Measurements from ENCODE around the gene VSTM2L. TPM values are rescaled to one million over a fixed set of nuclear protein-coding genes. Genes with fewer than 3 reads are reported as not detected.

Gene VSTM2L
- total RNA-seq, 1 donor from 2014 or later, result 12.9 TPM

DNA sequence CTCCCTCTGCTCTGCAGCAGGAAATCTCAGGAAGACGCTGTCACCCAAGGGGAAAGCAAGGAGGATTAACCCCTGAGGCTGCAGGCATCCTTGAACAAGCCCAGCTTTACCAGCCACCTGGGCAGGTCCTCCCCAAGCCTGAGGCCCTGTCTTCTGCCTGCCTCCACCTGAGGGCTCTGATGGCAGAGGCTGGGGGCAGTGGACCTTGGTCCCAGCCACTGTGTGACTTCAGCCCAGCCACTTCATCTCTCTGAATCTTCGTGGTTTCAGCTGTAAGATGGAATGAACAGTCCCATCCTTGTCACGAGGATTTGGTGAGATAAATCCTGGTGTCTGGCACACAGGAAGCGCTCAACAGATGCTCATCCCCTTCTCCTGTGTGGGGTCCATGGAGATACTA is 8.5 kb upstream of the VSTM2L start:
- Histone ChIP-seq H3K4me3 (no peak overlapping the region), H3K4me1 (no peaks in the 10 kb centered on the region), H3K27ac (no peak overlapping the region), H3K27me3 (no peaks in the 10 kb centered on the region), H3K9me3 (no peaks in the 10 kb centered on the region), H3K36me3 (no peaks in the 10 kb centered on the region)
- TF ChIP-seq, protein P1, sequence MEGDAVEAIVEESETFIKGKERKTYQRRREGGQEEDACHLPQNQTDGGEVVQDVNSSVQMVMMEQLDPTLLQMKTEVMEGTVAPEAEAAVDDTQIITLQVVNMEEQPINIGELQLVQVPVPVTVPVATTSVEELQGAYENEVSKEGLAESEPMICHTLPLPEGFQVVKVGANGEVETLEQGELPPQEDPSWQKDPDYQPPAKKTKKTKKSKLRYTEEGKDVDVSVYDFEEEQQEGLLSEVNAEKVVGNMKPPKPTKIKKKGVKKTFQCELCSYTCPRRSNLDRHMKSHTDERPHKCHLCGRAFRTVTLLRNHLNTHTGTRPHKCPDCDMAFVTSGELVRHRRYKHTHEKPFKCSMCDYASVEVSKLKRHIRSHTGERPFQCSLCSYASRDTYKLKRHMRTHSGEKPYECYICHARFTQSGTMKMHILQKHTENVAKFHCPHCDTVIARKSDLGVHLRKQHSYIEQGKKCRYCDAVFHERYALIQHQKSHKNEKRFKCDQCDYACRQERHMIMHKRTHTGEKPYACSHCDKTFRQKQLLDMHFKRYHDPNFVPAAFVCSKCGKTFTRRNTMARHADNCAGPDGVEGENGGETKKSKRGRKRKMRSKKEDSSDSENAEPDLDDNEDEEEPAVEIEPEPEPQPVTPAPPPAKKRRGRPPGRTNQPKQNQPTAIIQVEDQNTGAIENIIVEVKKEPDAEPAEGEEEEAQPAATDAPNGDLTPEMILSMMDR (IDR thresholded peaks at IDR 0.05), result no peak
- intact Hi-C loops (cut with DNase I), result no loop called here
- DNase-seq, result no peak
- no peak for ATAC-seq

DNA sequence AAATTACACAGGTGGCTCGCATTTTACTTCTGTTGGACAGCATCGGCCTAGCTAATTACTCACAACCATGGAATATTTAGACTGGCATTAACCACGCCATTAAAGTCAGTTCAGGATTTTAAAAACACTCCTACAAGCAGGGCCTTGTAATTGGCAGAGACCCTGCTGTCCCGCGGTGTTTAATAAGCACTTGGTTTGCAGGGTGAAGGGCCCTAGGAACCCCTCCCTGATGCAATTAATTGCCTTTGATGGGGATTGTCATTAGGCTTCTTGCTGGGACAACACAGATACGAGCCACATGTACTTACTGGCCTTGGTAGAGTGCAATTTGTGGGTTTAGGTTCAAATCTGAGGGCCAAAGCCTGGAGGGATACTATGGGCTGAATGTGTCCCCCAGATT is 7.8 kb upstream of the VSTM2L start:
- ATAC-seq, result no peak
- intact Hi-C loops (cut with DNase I), result no loop called here

DNA sequence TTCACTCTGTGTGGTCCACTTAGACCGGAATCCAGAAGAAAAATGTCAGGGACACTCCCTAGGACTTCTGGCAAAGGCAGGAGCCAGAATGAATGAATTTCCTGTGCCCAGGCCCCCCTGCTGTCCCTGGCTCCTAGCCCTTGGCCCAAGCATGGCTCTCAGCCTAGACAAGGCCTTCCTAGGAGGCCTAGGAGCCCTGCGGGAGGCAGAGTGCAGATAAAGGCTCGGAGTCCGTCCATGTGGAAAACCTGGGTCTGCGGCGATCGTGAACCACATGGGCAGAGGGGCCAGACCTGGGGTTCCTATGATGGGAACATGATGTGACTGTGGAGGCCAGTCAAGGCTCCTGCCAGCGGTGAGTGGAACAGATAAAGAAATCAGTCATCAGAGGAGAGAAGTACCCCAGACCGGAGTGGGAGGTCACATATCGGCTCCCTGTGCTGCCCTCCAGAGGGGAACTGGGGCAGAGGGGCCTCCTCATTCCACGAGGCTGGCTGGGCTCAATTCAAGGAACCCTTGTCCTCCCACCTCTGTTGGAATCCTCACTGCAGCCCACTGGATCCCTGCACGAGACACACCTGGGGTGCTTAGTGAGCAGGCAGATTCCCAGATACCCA is 5.9 kb upstream of the VSTM2L start:
- TF ChIP-seq, protein P1 (IDR thresholded peaks at IDR 0.05), result no peak
- intact Hi-C loops (cut with DNase I), result no loop called here
- no peaks in the 10 kb centered on the region for H3K36me3 ChIP-seq
- H3K27ac ChIP-seq, result no peak overlapping the region
- peak; percentile 17 for ATAC-seq
- H3K9me3 ChIP-seq, result no peaks in the 10 kb centered on the region
- H3K4me3 ChIP-seq, result no peak overlapping the region
- DNase-seq, result no peak
- H3K27me3 ChIP-seq, result peaks cover 8% of the 10 kb centered on the region
- no peaks in the 10 kb centered on the region for H3K4me1 ChIP-seq

More for the DNA sequence above, 7.8 kb upstream of the VSTM2L start:
- Histone ChIP-seq H3K36me3 (no peaks in the 10 kb centered on the region), H3K4me3 (no peak overlapping the region), H3K27ac (no peak overlapping the region), H3K9me3 (no peaks in the 10 kb centered on the region), H3K4me1 (no peaks in the 10 kb centered on the region), H3K27me3 (no peaks in the 10 kb centered on the region)
- TF ChIP-seq, protein P1 (IDR thresholded peaks at IDR 0.05), result no peak
- DNase-seq, result no peak

DNA sequence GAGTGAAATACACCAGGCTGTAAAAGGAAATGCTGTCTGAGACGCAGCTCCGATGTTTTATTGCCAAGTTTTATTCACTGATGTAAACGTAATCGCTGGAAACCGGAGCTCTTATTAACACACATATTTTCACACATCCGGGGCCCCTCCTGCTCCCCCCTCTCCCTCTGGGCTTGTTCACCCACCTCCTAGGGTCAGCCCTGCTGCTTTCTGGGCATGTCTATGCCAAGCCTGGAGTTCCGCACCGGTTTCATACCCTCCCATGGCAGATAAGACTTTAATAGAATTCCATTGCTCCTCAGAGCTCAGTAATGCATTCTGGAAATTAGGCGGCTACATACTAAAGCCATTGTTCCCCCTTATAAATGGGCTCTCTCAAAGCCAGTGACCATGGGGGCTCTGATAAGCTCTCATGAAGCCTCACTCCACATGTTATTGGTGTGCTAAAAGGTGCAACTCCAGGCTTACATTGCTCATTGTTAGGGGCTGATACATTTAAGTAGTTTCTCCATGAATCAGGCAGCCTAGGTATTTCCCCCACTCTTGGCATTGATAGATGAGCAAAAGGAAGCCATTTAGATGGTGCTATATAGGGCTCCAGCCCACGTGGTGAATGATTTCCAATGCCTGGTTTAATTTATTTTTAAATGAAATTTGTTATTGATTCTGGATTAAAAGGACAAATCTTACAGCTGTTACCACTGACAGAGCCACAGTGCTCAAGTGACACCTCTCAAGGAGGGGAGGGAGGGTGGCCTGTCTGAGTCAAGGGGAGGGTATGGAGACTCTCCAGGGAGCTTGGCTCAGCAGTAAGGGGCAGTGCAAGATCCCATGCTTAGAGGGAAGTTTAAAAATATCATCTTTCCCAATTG is 4.5 kb upstream of the VSTM2L start:
- ATAC-seq (no peak), DNase-seq (no peak)
- Histone ChIP-seq H3K36me3 (no peaks in the 10 kb centered on the region), H3K4me1 (peaks cover 8% of the 10 kb centered on the region), H3K27me3 (peaks cover 22% of the 10 kb centered on the region), H3K4me3 (no peak overlapping the region), H3K9me3 (no peaks in the 10 kb centered on the region), H3K27ac (no peak overlapping the region)
- intact Hi-C loops (cut with DNase I), result no loop called here
- TF ChIP-seq, protein P1 (IDR thresholded peaks at IDR 0.05), result no peak

DNA sequence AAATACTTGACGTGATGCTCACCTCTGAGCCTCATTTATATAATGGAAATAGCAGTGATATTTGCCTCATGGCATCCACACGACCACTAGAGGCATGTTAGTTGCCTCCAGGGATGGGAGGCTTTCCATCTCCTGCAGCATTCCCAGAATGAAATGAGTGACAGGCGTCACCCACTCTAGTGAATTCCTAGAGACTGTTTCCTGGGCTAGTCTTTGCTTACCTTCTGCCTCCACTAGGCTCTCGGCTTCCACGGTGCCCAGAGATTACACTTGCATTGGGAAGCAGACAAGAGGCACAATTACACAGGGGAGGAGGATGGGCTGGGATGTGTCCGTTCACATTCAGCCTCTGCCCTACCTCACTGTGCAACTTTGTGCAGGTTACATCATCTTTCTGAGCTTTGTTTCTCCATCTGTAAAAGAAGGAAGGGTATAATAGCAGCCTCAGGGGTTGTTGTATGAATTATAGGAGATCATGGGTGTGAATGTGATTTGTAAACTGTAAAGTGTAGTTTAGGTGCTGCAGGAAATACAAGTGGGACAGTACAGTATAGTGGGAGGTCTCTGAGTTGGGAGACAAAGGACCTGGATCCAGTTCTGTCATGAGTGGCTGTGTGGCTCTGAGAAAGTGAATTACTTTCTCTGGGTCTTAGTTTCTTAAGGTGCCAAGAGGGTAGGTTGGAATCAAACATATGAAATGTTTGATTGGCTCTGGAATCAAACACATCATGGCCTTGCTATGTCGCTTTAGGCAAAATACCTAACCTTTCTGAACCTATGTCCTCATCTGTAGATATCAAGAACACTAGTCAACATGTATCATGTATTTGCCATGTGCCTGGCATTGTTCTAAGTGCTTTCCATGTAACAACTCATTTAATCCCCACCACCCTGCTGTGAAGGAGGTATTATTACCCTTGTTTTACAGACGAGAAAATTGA is 3.6 kb upstream of the VSTM2L start:
- H3K27me3 ChIP-seq, result peaks cover 30% of the 10 kb centered on the region
- no peaks in the 10 kb centered on the region for H3K9me3 ChIP-seq
- H3K4me3 ChIP-seq, result no peak overlapping the region
- intact Hi-C loops (cut with DNase I), result no loop called here
- DNase-seq (no peak), ATAC-seq (no peak)
- no peak overlapping the region for H3K27ac ChIP-seq
- H3K36me3 ChIP-seq, result no peaks in the 10 kb centered on the region
- peaks cover 8% of the 10 kb centered on the region for H3K4me1 ChIP-seq
- TF ChIP-seq, protein P1 (IDR thresholded peaks at IDR 0.05), result no peak
